HEK293T (cell line): Measurements from ENCODE around the gene ZNF274.
"Not testable (repeated sequence)": the region's sequence is repeated elsewhere in the genome, so short reads cannot be mapped to it uniquely, and the experiment has no call there.

Source experiments
- BHLHE40 ChIP-seq: fragments of 450-650 bp; IDR thresholded peaks from 2 replicates; pipeline ENCODE4 v1.6.1; 2016; ENCODE audit warnings: mild to moderate bottlenecking, moderate library complexity, borderline replicate concordance
- CTBP1 ChIP-seq: fragments of 450-650 bp; IDR thresholded peaks from 2 replicates; pipeline ENCODE4 v1.6.1; 2016; ENCODE audit warnings: borderline replicate concordance
- SP1 ChIP-seq: fragments of 450-650 bp; IDR thresholded peaks from 2 replicates; pipeline ENCODE4 v1.6.1; 2017

DNA sequence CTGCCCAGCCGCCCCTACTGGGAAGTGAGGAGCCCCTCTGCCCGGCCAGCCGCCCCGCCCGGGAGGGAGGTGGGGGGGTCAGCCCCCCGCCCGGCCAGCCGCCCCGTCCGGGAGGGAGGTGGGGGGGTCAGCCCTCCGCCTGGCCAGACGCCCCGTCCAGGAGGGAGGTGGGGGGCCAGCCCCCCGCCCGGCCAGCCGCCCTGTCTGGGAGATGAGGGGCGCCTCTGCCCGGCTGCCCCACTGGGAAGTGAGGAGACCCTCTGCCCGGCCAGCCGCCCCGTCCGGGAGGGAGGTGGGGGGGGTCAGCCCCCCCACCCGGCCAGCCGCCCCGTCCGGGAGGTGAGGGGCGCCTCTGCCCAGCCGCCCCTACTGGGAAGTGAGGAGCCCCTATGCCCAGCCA, 35.4 kb upstream of the ZNF274 start:
- not testable (repeated sequence) for TF ChIP-seq CTBP1, BHLHE40, SP1
